Right atrium auricular region (tissue), 2 donors: ENCODE data around the gene DNHD1. TPM values are rescaled to one million over a fixed set of nuclear protein-coding genes. Genes with fewer than 3 reads are reported as not detected.

Experiments
- DNase-seq: peaks from one replicate; pipeline ENCODE4 v3.0.0-alpha.2; 2019; ENCODE audit warnings: low spot score
- H3K27ac ChIP-seq, 2 donors: fragments of 200-600 bp; sonication (generic); 1 replicate in 1 of 2; 2 replicates in 1 of 2; pipeline ENCODE4 v1.5.1; 2016 to 2019
- H3K27me3 ChIP-seq, 2 donors: fragments of 200-600 bp; sonication (generic); one replicate each; pipeline versions ENCODE4 v1.5.1 to v1.6.0; 2017 to 2019
- H3K36me3 ChIP-seq: fragments of 200-600 bp; sonication (generic); one replicate; pipeline ENCODE4 v1.5.1; 2016
- H3K4me1 ChIP-seq, 2 donors: fragments of 200-600 bp; sonication (generic); one replicate each; pipeline versions ENCODE4 v1.5.1 to v1.6.0; 2017 to 2019
- H3K4me3 ChIP-seq, 2 donors: fragments of 200-600 bp; sonication (generic); 1 replicate in 1 of 2; 2 replicates in 1 of 2; pipeline ENCODE4 v1.5.1; 2017 to 2019; ENCODE audit warnings: mild to moderate bottlenecking in 1 of 2, moderate library complexity in 1 of 2
- H3K9me3 ChIP-seq, 2 donors: fragments of 200-600 bp; sonication (generic); one replicate each; pipeline ENCODE4 v1.5.1; 2019
- total RNA-seq, 2 donors: library from RNA; depleted of rRNA; stranded (reverse); fragments of >200 nt; gene quantifications; one replicate each; pipeline ENCODE4 v1.1.0, GENCODE V29; 2016
- TF ChIP-seq, protein P1 (sequence below), 2 donors: fragments of 200-600 bp; sonication (generic); IDR thresholded peaks; one replicate each; pipeline ENCODE4 v1.5.1; 2019; ENCODE audit warnings: antibody characterized with exemption in 2 of 2

The DNHD1 gene
- total RNA-seq, 2 donors from 2014 or later = 4.4 to 4.8 TPM

GRCh38 chr11:6609502-6610015, 112.5 kb downstream of the DNHD1 start:
- peaks cover 42% of the 10 kb centered on the region for H3K36me3 ChIP-seq
- H3K4me3 ChIP-seq = no peak overlapping the region
- TF ChIP-seq, protein P1, sequence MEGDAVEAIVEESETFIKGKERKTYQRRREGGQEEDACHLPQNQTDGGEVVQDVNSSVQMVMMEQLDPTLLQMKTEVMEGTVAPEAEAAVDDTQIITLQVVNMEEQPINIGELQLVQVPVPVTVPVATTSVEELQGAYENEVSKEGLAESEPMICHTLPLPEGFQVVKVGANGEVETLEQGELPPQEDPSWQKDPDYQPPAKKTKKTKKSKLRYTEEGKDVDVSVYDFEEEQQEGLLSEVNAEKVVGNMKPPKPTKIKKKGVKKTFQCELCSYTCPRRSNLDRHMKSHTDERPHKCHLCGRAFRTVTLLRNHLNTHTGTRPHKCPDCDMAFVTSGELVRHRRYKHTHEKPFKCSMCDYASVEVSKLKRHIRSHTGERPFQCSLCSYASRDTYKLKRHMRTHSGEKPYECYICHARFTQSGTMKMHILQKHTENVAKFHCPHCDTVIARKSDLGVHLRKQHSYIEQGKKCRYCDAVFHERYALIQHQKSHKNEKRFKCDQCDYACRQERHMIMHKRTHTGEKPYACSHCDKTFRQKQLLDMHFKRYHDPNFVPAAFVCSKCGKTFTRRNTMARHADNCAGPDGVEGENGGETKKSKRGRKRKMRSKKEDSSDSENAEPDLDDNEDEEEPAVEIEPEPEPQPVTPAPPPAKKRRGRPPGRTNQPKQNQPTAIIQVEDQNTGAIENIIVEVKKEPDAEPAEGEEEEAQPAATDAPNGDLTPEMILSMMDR (IDR thresholded peaks at IDR 0.05) = no peak
- DNase-seq = peak; percentile 44
- peaks cover 0 to 75% of the 10 kb centered on the region in 2 donors for H3K4me1 ChIP-seq
- no peaks in the 10 kb centered on the region for H3K27me3 ChIP-seq
- H3K27ac ChIP-seq = peak overlapping the region in 1 of 2 donors; percentile 2
- H3K9me3 ChIP-seq = no peaks in the 10 kb centered on the region

GRCh38 chr11:6610591-6610990, 113.5 kb downstream of the DNHD1 start:
- Histone ChIP-seq H3K36me3 (peaks cover 50% of the 10 kb centered on the region), H3K4me3 (no peak overlapping the region), H3K27me3 (no peaks in the 10 kb centered on the region), H3K9me3 (no peaks in the 10 kb centered on the region), H3K4me1 (peaks cover 0 to 64% of the 10 kb centered on the region in 2 donors), H3K27ac (peak overlapping the region; percentile 97)
- TF ChIP-seq, protein P1 (IDR thresholded peaks at IDR 0.05) = no peak
- DNase-seq = no peak

DNA sequence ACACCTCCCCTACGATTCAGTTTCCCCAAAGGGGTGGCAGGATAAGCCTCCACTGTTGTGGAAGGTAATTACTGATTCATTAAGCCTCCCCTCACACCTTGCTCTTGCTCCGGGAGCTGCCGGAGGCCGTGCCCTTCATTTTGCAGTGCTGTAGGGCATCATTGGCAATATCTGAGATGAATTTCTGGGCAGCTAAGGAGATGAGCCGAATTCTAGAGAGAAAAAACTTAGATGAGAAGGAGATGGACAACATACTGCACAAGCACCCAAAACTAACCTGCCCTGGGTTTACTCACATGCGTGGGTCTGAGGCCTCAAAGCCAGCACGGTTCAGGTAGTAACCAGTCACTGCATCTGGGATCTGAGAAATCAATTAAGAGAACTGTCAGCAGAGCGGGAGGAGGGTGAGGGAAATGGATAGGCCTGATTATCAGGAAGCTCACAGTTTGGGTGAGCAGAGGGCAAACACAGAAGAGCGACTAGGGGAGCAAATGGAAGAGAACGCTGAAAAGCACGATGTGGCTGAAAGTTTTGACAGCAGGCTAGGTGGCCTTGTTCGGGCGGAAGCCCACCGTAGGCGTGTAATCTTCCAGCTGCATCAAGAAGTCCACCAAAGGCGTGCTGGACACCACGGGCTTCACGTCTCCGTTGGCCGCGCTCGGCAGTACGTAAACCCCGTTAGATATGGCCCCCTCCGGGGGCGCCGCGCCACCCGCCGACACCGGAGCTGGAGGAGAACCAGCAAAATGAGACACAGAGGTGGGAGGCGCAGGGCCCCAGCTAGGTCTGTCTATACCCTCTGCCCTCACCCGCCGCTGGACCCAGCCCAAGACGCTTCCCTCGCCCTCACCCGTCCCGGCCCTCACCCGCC, 114.2 kb downstream of the DNHD1 start:
- TF ChIP-seq, protein P1 (IDR thresholded peaks at IDR 0.05) = no peak
- H3K27me3 ChIP-seq = no peaks in the 10 kb centered on the region
- H3K4me1 ChIP-seq = peaks cover 0 to 57% of the 10 kb centered on the region in 2 donors
- peak overlapping the region; percentile 66 to 83 for H3K4me3 ChIP-seq
- peaks cover 54% of the 10 kb centered on the region for H3K36me3 ChIP-seq
- DNase-seq = no peak
- H3K9me3 ChIP-seq = no peaks in the 10 kb centered on the region
- H3K27ac ChIP-seq = peak overlapping the region; percentile 97

GRCh38 chr11:6611963-6612212, 114.8 kb downstream of the DNHD1 start:
- TF ChIP-seq, protein P1 (IDR thresholded peaks at IDR 0.05) = no peak
- no peaks in the 10 kb centered on the region for H3K9me3 ChIP-seq
- peaks cover 54% of the 10 kb centered on the region for H3K36me3 ChIP-seq
- H3K4me1 ChIP-seq = peaks cover 0 to 51% of the 10 kb centered on the region in 2 donors
- no peaks in the 10 kb centered on the region for H3K27me3 ChIP-seq
- peak overlapping the region; percentile 66 to 83 for H3K4me3 ChIP-seq
- peak overlapping the region; percentile 97 for H3K27ac ChIP-seq
- DNase-seq = no peak

- DNase-seq = peak; percentile 97
- peak within 1 kb of the TSS; percentile 97 for H3K27ac ChIP-seq
- peak within 1 kb of the TSS; percentile 66 to 83 for H3K4me3 ChIP-seq
- TF ChIP-seq, protein P1 (IDR thresholded peaks at IDR 0.05) = peak; percentile 34 to 44
- H3K36me3 ChIP-seq = peaks cover 51% of the 10 kb centered on the region
- peaks cover 0 to 51% of the 10 kb centered on the region in 2 donors for H3K4me1 ChIP-seq
- H3K9me3 ChIP-seq = no peaks in the 10 kb centered on the region
- no peaks in the 10 kb centered on the region for H3K27me3 ChIP-seq
Observed at GRCh38 chr11:6612213-6613041, 115.3 kb downstream of the DNHD1 start, which contains the start of gene TAF10. TSS of gene TAF10 (minus strand) at chr11:6612216. CDS start at chr11:6612189, 27 bp downstream.
